Measurements from ENCODE around the gene SLC1A5. TPM values are rescaled to one million over a fixed set of nuclear protein-coding genes. Genes with fewer than 3 reads are reported as not detected.
A peak's percentile ranks its signal among the peaks of the same experiment; 100 is the strongest.
"Not testable (repeated sequence)": the region's sequence is repeated elsewhere in the genome, so short reads cannot be mapped to it uniquely, and the experiment has no call there.

The SLC1A5 gene
- total and polyA plus RNA-seq, 12 donors, result 3.2 to 30.5 (median 6.2) TPM

DNA sequence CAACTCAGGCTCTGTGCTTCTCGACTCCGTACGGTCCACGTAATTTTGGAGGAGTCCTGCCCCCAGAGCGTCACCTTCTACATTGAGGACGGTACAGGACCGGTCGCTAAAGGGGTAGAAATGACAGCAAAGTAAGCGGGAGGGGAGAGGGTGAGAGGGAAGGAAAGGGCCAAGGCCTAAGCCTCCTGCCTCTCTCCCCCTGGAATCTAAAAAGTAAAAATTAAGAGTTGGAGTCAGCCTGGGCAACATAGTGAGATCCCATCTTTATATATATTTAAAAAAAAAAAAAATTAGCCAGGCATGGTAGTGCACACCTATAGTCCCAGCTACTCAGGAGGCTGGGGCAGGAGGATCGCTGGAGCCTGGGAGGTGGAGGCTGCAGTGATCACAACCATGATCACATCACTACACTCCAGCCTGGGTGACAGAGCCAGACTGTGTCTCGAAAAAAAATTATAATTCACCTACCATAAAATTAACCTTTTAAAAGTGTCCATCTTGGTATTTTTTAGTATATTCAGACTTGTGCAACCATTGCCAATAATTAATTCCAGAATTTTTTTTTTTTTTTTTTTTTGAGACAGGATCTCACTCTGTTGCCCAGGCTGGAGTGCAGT, 12.6 kb downstream of the SLC1A5 start:
- DNase-seq, result no peak
- intact Hi-C loops (cut with DNase I), result no loop called here
- TF ChIP-seq, protein P1, sequence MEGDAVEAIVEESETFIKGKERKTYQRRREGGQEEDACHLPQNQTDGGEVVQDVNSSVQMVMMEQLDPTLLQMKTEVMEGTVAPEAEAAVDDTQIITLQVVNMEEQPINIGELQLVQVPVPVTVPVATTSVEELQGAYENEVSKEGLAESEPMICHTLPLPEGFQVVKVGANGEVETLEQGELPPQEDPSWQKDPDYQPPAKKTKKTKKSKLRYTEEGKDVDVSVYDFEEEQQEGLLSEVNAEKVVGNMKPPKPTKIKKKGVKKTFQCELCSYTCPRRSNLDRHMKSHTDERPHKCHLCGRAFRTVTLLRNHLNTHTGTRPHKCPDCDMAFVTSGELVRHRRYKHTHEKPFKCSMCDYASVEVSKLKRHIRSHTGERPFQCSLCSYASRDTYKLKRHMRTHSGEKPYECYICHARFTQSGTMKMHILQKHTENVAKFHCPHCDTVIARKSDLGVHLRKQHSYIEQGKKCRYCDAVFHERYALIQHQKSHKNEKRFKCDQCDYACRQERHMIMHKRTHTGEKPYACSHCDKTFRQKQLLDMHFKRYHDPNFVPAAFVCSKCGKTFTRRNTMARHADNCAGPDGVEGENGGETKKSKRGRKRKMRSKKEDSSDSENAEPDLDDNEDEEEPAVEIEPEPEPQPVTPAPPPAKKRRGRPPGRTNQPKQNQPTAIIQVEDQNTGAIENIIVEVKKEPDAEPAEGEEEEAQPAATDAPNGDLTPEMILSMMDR (IDR thresholded peaks at IDR 0.05), result no peak
- Histone ChIP-seq H3K36me3 (peaks cover 0 to 63% (median 17%) of the 10 kb centered on the region in 9 donors), H3K27ac (no peak overlapping the region), H3K27me3 (no peaks in the 10 kb centered on the region), H3K9me3 (no peaks in the 10 kb centered on the region), H3K4me3 (no peak overlapping the region), H3K4me1 (peaks cover 0 to 7% (median 0%) of the 10 kb centered on the region in 9 donors)
- WGBS, 2 donors, result 92 to 98% methylated on average over 11 of the region's 11 CpGs
- ATAC-seq, result no peak

DNA sequence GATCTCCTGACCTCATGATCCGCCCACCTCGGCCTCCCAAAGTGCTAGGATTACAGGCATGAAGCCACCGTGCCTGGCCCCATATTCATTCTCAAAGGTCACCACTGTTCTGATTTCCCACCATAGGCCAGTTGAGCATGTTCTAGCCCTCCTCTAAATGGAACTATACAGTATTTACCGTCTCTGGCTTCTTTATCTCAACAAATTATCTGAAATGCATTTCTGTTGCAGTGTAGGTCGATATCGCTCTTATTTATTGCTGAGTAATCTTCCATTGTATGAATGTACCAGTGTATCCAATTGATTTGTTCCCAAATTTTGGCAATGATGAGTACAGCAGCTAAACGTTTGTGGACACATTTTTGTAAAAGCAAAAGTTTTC, 15.4 kb downstream of the SLC1A5 start:
- 79 to 89% methylated on average over 7 of the region's 7 CpGs for WGBS, 2 donors
- no peak overlapping the region for H3K4me3 ChIP-seq
- DNase-seq, result no peak
- H3K4me1 ChIP-seq, result peaks cover 0 to 11% (median 0%) of the 10 kb centered on the region in 9 donors
- intact Hi-C loops (cut with DNase I), result no loop called here
- TF ChIP-seq, protein P1 (IDR thresholded peaks at IDR 0.05), result no peak
- no peak overlapping the region for H3K27ac ChIP-seq
- no peaks in the 10 kb centered on the region for H3K9me3 ChIP-seq
- H3K36me3 ChIP-seq, result peaks cover 0 to 37% (median 15%) of the 10 kb centered on the region in 9 donors
- ATAC-seq, result no peak
- no peaks in the 10 kb centered on the region for H3K27me3 ChIP-seq

- TF ChIP-seq, protein P1 (IDR thresholded peaks at IDR 0.05), result no peak
- intact Hi-C loops (cut with DNase I), result no loop called here
- Histone ChIP-seq H3K27ac (no peak overlapping the region), H3K27me3 (no peaks in the 10 kb centered on the region), H3K4me1 (peaks cover 0 to 11% (median 0%) of the 10 kb centered on the region in 9 donors), H3K9me3 (no peaks in the 10 kb centered on the region), H3K36me3 (peaks cover 0 to 34% (median 15%) of the 10 kb centered on the region in 9 donors), H3K4me3 (no peak overlapping the region)
- DNase-seq (no peak), ATAC-seq (no peak)
- 83 to 87% methylated on average over 11 to 12 of the region's 12 CpGs for WGBS, 2 donors
Observed at GRCh38 chr19:46772170-46773017, 16.0 kb downstream of the SLC1A5 start.

DNA sequence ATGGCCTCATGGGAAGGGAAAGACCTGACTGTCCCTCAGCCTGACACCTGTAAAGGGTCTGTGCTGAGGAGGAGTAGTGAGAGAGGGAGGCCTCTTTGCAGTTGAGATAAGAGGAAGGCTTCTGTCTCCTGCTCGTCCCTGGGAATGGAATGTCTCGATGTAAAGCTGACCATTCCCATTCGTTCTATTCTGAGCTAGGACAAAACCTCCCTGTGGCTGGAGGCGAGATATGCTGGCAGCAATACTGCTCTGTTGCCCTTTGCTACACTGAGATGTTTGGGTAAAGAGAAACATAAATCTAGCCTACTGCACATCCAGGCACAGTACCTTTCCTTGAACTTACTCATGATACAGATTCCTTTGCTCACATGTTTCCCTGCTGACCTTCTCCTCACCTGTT, 19.6 kb downstream of the SLC1A5 start:
- peak overlapping the region in 9 of 10 donors; percentile 20 to 73 (median 57) for H3K27ac ChIP-seq
- intact Hi-C loops (cut with DNase I), result loop anchor here in 1 of 10 donors (10.0 kb wide), 1 partner anchor 226 kb away; no protein-coding TSS in a partner anchor
- H3K36me3 ChIP-seq, DNase-seq, ATAC-seq, H3K27me3 ChIP-seq, H3K4me3 ChIP-seq, H3K9me3 ChIP-seq: not testable (repeated sequence)
- WGBS, 2 donors, result 16 to 37% methylated on average over 4 of the region's 4 CpGs
- peaks cover 0 to 17% (median 4%) of the 10 kb centered on the region in 9 donors for H3K4me1 ChIP-seq

All from heart right ventricle (tissue), 16 donors.